ENCODE measurements around the gene LRTM2. TPM values are rescaled to one million over a fixed set of nuclear protein-coding genes. Genes with fewer than 3 reads are reported as not detected.
A peak's percentile ranks its signal among the peaks of the same experiment; 100 is the strongest.

The LRTM2 gene
- total and polyA plus RNA-seq, 9 of the 15 experiments (the other 6 are each of a cell fraction or from before 2014, with no cell fraction given) = 0.09 TPM; not detected in 8

DNA sequence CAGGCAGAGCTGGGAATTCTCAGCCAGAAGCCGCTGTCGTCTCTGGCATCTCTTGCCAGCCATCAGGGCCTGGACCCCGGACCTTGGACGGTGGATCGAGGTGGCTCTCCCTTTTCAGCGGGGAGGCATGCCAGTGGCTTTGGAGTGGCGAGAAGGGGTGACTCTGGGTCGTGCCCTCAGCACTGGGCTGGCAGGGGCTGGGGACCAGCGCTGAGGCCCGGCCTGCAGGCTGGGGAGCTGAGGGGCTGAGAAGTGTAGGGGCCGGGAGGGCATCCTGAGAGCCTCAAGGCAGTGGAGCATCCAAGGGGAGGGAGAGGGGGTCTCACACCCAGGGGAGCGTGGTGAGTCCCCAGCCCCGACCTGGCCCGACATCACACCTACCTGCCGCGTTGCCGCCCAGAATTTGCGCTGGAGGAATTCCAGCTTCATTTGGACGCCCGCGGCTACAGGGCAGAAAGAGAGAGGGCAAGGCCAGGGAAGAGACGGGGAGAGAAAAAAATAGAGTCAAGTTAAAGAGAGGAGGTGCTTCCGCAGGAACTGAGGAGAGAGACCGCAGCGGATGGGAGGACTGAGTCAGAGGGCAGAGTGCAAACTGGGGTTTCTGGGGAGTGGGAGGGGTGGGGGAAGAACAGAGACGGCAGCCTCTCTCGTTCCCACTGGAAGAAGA is 9.0 kb upstream of the LRTM2 start:
- FAIRE-seq = no peak
- Histone ChIP-seq H3K36me3 (ENCODE audit: control insufficient read depth, insufficient read depth, low read length) (no peaks in the 10 kb centered on the region), H3K4me3 (no peak overlapping the region), H3K27me3 (ENCODE audit: control insufficient read depth in 2 of 2, insufficient read depth in 2 of 2, low read length in 2 of 2) (peaks cover 7 to 30% of the 10 kb centered on the region in 2 experiments; a peak in 3 of 5 replicates), H4K20me1 (replicated peaks; ENCODE audit: control insufficient read depth, insufficient read depth, low read length) (no peaks in the 10 kb centered on the region), H3K4me2 (ENCODE audit: insufficient read depth, low read length) (no peak overlapping the region), H3K9me3 (replicated peaks; ENCODE audit: control insufficient read depth, insufficient read depth, low read depth, low read length) (no peaks in the 10 kb centered on the region), H3K27ac (ENCODE audit: extremely low read depth, low read depth, low read length) (no peak overlapping the region), H3K4me1 (replicated peaks in 1 of 2; ENCODE audit: control insufficient read depth in 2 of 2, insufficient read depth in 2 of 2, low read length in 2 of 2) (peaks cover 27 to 30% of the 10 kb centered on the region in 2 experiments), H3K9me1 (ENCODE audit: control insufficient read depth, insufficient read depth, low read length) (no peaks in the 10 kb centered on the region), H2AFZ (ENCODE audit: low read depth, low read length) (no peak overlapping the region), H3K79me2 (ENCODE audit: control insufficient read depth, insufficient read depth, low read length) (no peaks in the 10 kb centered on the region), H3K9ac (ENCODE audit: insufficient read depth in 1 of 2, low read depth in 2 of 2, low read length in 2 of 2) (no peak overlapping the region)
- 57% methylated on average over 14 of the region's 27 CpGs for WGBS (ENCODE audit: insufficient coverage, low coverage, missing lambda C conversion rate)
- no peak for ATAC-seq
- DNase-seq (ENCODE audit: extremely low read depth in 1 of 4, low spot score in 3 of 4) = peak in 1 of 4 experiments; percentile 22
- POLR2A ChIA-PET = interaction anchor here (0.7 kb wide), 1 partner anchor 120 kb away, joined by 4 read pairs; no protein-coding TSS in a partner anchor
- no TSS peak for BruUV-seq (replicated peaks)
- TF ChIP-seq ZNF324 (CRISPR knock-in tag; IDR thresholded peaks at IDR 0.05) (no peak), JUND (IDR thresholded peaks at IDR 0.05; ENCODE audit: borderline replicate concordance, low read depth, low read length) (peak; percentile 36; the same call in 1 of the 2 replicates), JUND (tag; IDR thresholded peaks at IDR 0.05; ENCODE audit: borderline replicate concordance, low read depth, low read length) (no peak; the same call in 2 of the 3 replicates), SMARCE1 (IDR thresholded peaks at IDR 0.05) (0 out of 2 replicates have a peak, but pooled peaks have one; percentile 24), GABPA (tag; conservative IDR thresholded peaks at IDR 0.05; ENCODE audit: low read depth) (peak; percentile 34; the same call in 1 of the 2 replicates), ARID1B (IDR thresholded peaks at IDR 0.05) (peak; percentile 45; the same call in 1 of the 2 replicates), NR2C1 (IDR thresholded peaks at IDR 0.05) (0 out of 2 replicates have a peak, but pooled peaks have one; percentile 31), NR2C1 (tag; IDR thresholded peaks at IDR 0.05) (peak; percentile 73), PTBP1 (IDR thresholded peaks at IDR 0.05; ENCODE audit: low read depth, low read length) (no peak), FOSL1 (tag; conservative IDR thresholded peaks at IDR 0.05) (peak; percentile 55)
- TF ChIP-seq, protein P1, sequence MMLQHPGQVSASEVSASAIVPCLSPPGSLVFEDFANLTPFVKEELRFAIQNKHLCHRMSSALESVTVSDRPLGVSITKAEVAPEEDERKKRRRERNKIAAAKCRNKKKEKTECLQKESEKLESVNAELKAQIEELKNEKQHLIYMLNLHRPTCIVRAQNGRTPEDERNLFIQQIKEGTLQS (IDR thresholded peaks at IDR 0.05) = 0 out of 2 replicates have a peak, but pooled peaks have one; percentile 14
- TF ChIP-seq, protein P1 (CRISPR knock-in tag; conservative IDR thresholded peaks at IDR 0.05) = no peak
- TF ChIP-seq, protein P2, sequence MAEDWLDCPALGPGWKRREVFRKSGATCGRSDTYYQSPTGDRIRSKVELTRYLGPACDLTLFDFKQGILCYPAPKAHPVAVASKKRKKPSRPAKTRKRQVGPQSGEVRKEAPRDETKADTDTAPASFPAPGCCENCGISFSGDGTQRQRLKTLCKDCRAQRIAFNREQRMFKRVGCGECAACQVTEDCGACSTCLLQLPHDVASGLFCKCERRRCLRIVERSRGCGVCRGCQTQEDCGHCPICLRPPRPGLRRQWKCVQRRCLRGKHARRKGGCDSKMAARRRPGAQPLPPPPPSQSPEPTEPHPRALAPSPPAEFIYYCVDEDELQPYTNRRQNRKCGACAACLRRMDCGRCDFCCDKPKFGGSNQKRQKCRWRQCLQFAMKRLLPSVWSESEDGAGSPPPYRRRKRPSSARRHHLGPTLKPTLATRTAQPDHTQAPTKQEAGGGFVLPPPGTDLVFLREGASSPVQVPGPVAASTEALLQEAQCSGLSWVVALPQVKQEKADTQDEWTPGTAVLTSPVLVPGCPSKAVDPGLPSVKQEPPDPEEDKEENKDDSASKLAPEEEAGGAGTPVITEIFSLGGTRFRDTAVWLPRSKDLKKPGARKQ (CRISPR knock-in tag; IDR thresholded peaks at IDR 0.05) = no peak
- TF ChIP-seq, protein P3, sequence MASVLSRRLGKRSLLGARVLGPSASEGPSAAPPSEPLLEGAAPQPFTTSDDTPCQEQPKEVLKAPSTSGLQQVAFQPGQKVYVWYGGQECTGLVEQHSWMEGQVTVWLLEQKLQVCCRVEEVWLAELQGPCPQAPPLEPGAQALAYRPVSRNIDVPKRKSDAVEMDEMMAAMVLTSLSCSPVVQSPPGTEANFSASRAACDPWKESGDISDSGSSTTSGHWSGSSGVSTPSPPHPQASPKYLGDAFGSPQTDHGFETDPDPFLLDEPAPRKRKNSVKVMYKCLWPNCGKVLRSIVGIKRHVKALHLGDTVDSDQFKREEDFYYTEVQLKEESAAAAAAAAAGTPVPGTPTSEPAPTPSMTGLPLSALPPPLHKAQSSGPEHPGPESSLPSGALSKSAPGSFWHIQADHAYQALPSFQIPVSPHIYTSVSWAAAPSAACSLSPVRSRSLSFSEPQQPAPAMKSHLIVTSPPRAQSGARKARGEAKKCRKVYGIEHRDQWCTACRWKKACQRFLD (CRISPR knock-in tag; IDR thresholded peaks at IDR 0.05) = 0 out of 2 replicates have a peak, but pooled peaks have one; percentile 27
- in situ Hi-C loops (cut with MboI) (no loop called here), intact Hi-C loops (cut with micrococcal nuclease) (loop anchor here (10.0 kb wide), 1 partner anchor 103 kb away; the partner anchor contains the start of gene CACNA2D4)
- CTCF ChIA-PET (ENCODE audit: low intra/inter-chr PET ratio) = no interaction called here

Data from K562 (cell line).